GM21367 (cell line): ENCODE measurements around the gene KCNK7.
"Not testable (repeated sequence)": the region's sequence is repeated elsewhere in the genome, so short reads cannot be mapped to it uniquely, and the experiment has no call there.

Experiments
- ATAC-seq: cut with Tn5 transposase; IDR thresholded peaks from one replicate; pipeline ENCODE4 v1.9.1; 2021; ENCODE audit not compliant: unreplicated experiment

KCNK7 gene, protein sequence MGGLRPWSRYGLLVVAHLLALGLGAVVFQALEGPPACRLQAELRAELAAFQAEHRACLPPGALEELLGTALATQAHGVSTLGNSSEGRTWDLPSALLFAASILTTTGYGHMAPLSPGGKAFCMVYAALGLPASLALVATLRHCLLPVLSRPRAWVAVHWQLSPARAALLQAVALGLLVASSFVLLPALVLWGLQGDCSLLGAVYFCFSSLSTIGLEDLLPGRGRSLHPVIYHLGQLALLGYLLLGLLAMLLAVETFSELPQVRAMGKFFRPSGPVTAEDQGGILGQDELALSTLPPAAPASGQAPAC

DNA sequence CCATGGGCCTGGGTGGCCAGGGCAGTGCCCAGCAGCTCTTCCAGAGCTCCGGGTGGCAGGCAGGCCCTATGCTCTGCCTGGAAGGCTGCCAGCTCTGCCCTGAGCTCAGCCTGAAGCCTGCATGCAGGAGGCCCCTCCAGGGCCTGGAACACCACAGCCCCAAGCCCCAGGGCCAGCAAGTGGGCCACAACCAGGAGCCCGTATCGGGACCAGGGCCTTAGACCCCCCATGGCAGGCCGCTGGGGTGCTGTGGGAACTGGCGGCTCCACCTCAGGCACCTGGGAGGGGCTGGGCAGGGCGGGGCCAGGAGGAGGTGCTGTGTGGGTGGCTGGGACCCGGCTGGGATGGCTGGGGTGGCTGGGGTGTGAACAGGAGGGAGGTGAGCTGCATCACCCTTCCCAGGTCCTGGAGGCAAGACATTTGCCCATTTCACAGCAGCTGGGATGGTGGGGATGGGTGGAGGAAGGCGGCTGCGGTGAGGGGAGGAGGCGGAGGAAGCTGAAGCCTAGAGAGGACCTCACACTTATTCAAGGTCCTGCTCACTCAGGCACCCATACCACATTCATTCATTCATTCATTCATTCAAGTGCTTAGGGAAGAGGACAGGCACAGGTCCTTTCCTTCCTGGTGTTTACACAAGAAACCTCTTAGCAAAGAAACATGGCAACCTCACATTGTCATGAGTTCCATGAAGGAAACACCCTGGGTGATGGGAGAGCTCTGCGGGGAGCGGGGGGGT, at the start of gene KCNK7:
TSS of gene KCNK7 (minus strand) at position 258 of the 739 bp plus-strand sequence. CDS start at position 230, 28 bp downstream.
- no peak for ATAC-seq

GRCh38 chr11:65644837-65645236, 49.2 kb upstream of the KCNK7 start:
- no peak for ATAC-seq

DNA sequence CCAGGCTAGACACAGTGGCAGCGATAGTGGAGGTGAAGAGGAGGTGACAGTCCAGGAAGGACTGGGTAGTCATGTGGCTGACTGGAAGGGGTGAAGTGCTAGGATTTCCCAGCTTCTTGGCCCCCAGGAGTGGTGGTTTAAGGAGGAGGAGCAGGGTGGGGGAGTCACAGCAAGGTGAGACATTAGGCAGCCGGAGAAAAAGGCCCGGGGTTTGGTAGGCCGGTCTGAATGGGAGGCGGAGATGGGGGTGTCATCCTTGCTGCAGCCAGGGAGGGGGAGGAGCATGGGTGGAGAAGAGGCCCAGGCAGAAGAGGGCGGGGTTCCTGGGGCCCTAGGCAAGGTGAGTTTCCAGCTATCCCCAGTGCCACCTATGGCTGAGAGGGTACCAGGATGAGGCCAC, 48.4 kb upstream of the KCNK7 start:
- ATAC-seq: no peak

DNA sequence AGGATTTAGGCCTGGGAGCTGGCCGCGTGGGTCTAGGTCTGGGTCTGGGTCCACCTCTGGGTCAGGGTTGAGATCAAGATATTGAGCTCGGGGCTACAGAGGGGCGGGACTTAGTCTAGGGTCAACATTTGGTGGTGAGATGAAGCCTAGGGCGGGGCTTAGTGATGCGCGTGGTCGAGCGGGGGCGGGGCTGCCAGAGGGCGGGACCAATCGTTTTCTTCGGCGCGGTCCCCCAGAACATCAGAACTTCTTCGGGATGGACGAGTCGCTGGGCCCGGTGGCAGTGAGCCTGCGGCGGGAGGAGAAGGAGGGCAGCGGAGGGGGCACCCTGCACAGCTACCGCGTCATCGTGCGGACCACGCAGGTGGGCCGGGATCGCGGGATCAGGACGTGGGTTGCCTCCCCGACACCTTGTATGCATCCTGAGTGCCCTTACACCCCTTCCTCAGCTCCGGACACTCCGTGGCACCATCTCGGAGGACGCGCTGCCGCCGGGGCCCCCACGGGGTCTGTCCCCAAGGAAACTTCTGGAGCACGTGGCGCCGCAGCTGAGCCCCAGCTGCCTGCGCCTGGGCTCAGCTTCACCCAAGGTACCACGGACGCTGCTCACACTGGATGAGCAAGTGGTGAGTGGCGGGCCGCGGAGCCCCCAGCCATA, 46.5 kb upstream of the KCNK7 start:
- no peak for ATAC-seq

DNA sequence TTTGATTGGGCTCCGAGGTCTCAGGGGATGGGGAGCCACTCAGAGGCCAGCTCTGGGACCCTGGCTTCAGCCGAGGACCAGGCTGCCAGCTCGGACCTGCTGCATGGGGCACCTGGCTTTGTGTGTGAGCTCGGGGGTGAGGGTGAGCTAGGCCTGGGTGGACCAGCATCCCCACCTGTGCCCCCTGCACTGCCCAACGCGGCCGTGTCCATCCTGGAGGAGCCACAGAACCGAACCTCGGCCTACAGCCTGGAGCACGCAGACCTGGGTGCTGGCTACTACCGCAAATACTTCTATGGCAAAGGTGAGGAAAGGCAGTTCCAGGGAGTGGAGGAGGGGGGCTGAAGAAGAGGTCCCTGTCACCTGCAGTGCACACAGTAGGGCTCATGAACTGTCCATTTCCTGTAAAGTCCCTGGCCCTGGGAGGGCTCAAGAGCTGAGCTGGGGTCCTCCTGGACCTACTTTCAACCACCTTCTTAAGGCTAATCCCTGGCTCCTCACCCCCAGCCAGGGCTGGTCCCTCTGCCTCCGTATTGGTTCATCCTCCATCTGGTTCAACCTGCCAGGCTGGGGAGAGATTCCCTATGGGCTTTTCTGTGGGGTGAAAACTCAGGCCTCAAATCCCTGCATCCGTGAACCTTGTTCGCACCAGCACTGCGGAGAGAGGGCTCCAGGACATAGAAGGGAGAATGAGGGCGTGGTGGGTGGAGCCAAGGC, 45.9 kb upstream of the KCNK7 start:
- no peak for ATAC-seq

- no peak for ATAC-seq
Observed at GRCh38 chr11:65640483-65641296, 45.1 kb upstream of the KCNK7 start.

DNA sequence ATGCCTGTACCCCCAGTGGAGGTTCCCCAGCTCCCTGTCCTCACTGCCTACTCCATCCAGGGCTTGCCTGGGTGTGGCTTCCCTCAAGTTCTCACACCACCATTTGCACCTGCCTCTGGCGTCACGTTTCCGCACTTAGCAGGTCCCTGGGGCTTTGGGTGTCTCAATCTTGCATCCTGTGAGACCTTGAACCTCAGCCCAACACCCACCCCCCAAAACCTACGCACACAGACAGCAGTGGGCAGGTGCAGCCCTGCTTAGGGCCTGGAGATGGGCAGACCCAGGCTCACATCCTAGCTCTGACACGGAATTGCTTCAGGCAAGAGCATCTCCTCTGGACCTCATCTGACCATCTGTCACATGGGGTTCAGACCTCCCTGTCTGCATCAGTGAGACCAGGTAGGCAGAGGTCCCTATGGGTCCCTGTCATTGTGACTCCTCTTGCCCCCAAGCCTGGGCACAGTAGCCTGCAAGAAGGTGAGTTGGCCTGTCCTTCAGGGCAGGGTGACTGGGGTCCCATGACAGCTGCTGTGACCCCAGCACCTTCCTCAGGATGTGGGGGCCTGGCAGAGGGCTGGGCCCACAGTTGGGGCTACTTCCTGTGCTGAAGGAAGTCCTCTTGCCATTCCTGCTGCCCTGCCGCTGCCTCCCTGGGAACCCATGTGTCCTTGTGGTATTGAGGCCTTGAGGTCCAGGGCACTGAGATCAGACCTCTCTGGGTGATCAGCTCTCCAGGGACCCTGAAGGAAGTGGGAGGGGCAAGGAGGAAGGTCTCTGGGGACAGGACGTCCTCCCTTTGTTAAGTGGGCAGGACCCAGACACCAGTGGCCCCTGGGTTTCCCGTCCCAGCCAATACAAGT, 44.3 kb upstream of the KCNK7 start:
- peak; percentile 37 for ATAC-seq

GRCh38 chr11:65639228-65639597, 43.6 kb upstream of the KCNK7 start:
- not testable (repeated sequence) for ATAC-seq

DNA sequence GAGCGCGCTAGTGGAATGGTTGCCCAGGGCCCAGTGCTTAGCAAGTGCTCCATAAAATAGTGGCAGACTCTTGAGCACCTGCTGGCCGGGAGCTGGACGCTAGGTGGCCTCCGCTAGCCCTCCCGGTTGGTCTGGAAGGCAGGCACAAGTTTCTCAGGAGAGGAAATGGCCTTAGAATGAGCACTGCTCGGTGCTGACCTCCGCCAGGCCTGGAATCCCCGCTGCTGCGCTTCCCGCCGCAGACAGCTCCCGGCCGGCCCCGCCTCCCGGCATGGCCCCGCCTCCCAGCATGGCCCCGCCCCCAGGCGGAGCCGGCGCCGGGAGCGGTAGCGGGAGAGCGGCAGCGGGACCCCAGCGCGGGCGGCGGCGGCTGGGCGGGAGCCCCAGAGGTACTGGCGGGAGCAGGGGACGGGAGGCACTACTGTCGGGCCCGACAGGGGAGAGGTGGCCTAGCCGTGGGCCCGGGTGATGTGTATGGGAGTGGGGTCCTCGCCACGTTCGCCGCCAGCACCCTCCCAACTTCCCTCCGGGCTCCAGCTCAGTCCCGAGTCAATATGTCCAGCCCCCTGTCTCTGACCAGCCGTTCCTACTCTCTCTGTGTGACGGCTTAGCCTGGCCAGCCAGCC, 42.3 kb upstream of the KCNK7 start, which contains the start of gene SIPA1:
TSS of gene SIPA1 (plus strand) at position 308 of the 626 bp plus-strand sequence. CDS start 2,821 bp downstream, outside the sequence.
- ATAC-seq: no peak

DNA sequence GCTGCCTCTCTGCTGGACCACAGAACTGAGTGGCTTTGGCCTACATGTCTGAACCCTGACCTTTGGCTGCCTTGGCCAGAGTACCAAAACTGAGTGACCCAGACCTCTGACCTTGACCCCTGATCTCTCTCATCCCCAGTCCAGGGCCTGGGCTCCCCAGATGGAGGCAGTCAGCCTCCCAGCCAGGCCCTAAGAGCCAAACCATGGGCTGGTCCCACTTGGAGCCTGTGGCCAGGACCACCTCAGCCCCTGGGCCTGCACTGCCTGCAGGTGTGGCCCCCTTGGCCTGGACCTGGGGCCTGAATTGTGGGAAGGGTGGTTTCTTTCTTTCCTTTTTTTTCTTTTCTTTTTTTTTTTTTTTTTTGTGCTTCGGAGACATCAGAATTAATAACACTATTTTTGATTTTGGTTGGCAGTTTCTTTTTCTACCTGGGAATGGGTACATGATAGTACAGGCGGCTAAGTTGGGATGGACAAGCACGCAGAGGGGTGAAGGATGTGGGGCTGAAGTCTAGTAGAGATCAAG, 41.5 kb upstream of the KCNK7 start:
- no peak for ATAC-seq

- no peak for ATAC-seq
Observed at GRCh38 chr11:65636108-65637031, 40.8 kb upstream of the KCNK7 start.

DNA sequence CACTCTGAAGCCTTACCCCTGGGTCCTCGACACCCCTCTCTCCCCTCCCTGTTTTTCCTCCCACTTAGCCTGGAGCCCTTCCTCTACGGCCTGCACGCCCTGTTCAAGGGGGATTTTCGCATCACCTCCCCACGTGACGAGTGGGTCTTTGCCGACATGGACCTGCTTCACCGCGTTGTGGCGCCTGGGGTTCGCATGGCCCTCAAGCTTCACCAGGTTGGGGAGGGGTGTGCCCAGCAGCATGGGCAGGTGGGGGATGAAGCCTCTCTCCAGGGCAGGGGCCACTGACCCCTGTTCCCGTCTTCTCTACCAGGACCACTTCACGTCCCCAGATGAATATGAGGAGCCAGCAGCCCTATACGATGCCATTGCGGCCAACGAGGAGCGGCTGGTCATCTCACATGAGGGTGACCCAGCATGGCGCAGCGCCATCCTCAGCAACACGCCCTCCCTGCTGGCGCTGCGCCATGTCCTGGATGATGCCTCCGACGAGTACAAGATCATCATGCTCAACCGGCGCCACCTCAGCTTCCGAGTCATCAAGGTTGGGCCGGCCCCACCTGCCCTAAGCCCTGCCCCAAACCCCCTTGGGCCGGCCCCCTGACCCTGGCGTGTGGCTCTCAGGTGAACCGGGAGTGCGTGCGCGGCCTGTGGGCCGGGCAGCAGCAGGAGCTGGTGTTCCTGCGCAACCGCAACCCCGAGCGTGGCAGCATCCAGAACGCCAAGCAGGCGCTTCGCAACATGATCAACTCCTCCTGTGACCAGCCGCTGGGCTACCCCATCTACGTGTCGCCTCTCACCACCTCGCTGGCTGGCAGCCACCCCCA, 39.5 kb upstream of the KCNK7 start:
- no peak for ATAC-seq

DNA sequence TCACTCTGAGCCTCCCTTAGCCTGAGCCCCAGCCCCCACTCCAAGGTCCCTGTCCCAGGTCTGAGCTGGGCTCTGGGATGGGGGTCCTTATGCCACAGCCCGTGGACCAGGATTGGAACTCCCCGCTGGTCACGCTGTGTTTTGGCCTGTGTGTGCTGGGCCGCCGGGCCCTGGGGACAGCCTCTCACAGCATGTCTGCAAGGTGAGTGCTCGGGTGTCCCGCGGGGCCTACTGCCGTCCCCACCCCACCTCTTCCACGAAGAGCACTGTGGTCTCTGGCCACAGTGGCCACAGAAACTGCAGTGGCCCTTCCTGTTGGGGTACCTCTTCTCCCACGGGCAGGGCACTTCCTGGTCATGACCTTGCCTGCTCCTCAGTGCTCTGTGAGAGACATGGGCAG, 38.8 kb upstream of the KCNK7 start:
- ATAC-seq: no peak

- ATAC-seq: no peak
Observed at GRCh38 chr11:65634109-65634436, 38.5 kb upstream of the KCNK7 start.

- no peak for ATAC-seq
Observed at GRCh38 chr11:65633390-65634108, 37.9 kb upstream of the KCNK7 start.

GRCh38 chr11:65630215-65630614, 34.6 kb upstream of the KCNK7 start:
- ATAC-seq: no peak
